DMS 273 treated with DMSO at 0.1 percent for 48 hours (cell line): ENCODE measurements around the gene VEZF1.

Experiments
- DNase-seq: peaks from one replicate; lab custom pipeline; 2025; lab: John Stamatoyannopoulos, UW

VEZF1 gene

DNA sequence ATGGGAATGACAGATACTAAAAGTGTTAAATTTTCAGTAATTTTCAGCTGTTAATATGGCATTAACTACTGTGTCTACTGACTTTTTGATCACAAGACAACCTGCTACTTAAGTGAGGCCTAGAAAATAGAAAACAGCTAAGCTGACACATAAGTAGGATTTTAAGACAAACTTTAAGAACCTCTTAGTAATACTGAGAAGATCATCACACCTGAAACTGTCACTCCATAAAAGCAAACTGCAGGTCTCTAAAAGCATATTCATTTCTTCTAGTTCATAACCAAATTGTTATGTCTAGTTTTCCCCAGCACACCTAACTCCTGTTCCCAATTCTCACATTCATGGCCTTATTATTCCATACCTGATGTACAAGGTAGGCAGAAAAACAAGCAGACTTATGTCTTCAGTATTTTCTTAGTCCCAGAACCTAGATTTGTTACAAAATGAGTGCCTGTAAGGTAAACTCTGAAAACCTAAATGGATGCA lies 11.0 kb upstream of the VEZF1 start:
- DNase-seq, result no peak

DNA sequence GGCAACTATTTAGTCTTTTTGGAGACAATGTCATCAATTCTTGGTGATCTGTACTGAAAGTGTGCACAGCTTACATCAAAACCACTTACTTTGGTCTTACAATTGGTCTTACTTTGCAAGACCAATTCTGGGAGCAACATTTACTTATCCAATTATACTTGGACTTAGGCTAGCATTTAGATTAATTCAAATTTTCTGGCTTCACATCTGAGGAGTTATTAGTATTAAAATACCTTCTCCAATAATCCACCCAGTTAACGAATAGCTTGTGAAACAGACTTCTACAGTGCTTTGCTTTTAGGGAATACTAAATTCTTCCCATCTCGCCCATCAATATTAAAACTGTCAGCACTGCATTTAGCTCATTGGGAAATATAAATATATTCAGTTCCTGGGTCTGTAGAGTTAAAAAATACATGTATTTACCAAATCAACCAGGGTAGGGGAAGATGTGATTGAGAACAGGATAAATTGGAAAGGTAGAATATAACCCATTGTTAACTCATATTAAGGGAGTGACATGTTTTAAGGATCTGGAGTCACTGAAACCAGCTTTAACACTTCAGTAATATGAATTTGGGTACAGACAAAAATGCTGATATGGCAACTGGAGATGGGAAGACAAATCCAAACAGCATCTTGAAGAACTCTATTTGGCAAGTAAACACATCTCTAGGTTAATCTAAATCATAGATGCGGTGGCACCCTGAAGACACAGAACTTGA lies 9.2 kb upstream of the VEZF1 start:
- DNase-seq, result no peak

DNA sequence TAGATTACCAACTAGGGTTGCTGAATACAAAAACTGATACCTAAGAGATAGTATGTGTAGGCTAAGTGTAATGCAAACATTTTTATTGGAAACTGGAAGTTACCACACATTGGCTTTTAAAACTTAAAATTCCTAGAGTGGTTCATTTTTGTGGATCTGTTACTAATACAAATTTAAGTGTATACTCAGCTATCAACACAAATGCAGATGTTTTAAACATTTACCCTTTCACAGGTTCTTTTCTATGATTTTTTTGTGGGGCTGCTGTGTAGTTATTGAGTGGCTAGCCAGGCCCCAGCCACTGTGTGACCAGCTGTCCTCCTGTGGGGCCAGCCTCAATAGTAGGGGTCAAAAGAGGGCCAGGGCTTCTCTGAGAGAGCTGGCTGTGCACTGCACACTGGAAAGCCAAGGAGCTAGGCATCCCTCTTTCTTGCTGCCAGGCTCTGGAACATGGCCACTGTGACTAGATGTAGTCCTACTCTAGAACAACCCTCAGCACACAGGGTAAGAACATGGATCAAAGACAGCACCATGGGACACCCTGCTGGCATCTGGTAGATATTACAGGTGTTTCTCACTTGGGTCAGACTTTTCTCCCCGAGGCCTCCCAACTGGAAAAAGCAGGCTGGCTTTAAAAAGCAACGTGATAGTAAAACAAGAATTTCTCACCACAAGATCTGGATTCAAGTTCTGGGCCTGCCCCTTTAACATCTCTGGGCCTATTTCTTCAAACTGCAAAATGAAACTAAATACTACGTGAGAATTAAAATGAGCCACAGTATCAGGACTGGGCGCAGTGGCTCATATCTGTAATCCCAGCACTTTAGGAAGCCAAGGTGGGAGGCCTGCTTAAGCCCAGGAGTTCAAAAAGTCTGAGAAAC lies 7.3 kb upstream of the VEZF1 start:
- DNase-seq, result peak; percentile 77

DNA sequence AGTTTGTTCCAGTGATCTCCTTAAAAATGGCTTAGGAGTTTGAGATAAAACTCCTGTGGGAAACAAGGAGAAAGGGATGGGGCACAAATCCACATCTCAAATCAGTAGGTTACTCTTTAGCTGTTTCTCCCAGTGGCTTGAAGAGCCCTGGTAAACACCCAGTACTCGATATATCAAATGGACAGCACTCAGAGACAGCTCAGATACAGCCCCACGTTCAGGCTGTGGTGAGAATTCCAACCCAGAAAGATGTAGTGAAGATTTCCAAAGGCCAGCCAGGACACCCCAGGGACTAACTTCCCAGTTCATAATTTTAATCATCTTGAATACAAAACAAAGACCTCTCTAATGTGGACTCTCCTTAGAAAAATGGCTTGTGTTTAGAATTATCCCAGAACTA lies 6.4 kb upstream of the VEZF1 start:
- DNase-seq, result peak; percentile 24

DNA sequence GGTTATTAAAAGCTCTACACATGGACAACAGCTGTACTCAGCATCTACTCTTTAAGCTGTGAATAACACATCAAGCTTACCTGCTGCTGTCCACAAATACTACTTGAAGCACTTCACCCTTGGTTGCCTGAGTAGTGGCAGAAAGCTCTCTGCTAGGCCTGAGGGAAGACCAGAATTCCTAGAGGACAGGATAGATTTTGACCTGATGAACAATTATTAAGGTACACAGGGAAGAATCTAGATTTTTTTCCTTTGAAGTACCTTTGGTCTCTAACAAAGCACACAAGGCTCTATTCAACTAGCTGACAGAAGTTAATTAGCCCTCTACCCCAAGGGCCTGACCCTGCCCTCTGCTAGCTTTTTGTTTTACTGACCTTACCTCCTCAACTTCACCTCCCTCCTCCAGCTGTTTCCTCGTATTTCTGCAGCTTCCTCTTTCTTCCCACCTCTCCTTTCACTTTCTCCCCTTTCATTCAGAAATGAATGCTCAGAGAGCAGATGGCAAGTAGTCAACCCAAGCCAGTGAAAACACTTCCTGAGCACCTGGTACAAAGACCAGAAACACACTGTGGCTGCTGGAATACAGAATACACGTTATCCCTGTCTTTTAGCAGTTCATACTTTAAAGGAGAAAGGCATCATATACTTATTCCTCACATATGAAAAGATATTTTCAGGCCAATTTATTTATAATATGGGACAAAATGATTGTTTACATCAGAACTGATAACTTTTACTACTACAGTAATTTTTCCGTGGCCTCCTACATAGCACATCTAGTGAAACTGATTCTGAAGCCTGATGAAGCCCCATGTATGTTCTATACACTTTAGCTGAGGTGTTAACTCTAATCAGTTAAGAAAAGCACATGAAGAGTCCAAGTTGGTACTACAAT lies 5.7 kb upstream of the VEZF1 start:
- DNase-seq, result peak; percentile 49

DNA sequence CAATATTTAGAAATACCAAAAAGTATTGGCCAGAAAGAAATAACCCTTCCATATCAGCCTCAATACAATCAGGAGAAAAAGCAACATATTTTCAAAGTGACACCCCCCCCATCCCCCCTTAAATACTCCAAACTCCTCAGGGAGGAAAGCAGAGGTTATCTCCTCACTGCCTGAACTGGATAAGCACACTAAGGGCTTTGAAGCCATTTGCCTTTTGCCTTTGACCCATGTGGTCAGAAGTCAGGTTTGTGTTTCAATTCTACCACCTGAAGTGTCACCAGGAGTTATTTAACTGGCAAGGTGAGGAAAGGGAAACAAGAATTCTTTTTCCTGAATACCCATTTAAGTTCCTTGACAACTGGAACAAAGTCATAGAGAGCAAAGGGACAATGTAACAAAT lies 3.5 kb upstream of the VEZF1 start:
- DNase-seq, result no peak

DNA sequence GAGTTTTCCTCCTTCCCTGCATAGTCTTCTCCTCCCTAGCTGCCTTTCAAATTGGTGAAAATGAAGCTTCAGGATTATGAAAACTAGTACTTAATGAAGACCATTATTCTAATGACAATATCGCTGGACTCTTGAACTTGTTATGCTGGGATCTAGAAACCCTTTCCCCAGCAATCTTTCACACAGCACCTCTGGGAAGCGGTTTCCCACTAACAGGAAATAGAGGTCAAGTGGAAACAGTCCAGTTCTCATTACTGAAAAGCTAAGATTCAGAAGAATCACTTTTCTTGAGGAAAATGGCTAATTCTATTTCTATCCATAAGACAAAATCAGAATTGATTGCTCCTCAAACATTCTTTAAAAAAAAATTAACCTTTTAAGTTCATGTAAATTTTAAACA lies 2.0 kb upstream of the VEZF1 start:
- no peak for DNase-seq

DNA sequence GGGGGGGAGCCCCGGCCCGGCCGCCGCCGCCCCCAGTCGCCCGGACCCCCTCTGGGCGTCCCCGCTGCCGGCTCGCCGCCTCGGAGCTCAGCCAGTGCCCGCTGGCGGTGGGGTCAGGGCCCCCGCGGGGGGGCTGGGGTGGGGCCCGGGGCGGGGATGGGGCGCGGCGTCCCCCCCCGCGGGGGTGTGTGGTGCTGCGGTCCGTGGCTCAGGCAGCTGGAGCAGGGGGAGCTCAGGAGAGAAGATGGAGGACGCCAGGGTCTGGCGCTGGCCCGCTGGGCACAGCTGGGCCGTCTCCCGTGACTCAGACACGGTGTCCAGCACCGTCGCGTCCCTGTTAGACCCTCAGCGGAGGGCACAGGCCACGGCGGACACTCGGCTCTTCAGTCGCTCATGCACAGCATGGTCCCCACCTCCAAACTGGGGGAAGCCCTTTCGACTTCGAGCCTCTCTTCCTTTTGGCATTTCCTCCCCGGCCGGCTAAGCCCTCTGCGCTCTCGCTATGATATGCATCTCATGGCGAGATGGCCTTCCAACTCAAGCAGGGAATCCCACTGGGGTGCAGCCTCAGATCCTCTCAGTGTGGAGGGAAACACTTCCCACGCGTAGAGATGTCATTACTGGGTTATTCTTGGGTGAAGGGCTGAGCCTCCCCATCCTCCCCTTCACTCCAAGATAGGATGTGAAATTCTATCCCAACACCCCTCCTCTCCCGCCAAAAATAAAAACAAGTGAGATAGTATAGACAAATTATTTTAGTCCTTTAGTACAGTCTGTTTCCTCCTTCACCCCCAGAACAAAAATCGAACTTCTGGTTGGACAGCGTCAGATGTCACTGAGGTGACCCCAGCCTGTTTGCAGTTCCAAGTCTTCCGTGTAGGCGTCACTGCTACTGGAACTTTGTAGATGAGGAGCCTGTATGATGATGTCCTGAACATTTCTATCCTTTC lies 522 bp upstream of the VEZF1 start:
- peak; percentile 42 for DNase-seq

DNA sequence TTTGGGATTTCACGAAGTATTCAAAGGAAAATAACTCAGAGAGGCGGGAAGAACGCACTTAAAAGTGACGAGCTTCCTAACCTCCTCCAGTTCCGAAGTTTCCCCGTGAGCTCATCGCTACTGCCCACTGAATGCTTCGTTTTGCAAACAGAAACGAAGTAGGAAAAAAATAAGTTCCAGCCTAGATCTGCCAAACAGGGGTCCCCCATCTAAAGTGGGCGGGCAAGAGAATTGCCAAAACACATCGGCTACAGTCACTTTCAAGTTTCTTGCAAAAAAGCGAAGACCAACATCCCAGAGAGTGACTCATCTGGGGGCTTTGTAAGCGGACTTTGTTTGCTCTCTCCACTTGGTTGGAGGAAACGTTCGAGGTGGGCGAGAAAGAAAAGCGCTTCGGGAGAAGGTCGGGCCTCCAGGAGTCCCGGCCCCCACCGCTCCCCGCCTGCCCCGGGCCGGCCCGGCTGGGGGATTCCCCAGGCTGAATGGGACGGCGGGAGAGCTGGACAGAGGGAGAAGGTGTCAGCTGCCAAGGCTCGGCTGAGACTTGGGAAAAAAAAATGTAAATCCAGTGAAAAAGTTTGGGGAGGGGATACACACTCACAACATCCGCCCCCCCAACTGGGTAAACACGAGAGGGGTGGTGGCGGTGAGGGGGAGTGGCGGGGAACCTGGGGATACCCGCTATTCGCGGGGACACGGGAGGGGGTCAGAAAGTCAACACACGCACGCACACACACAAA lies 1.0 kb downstream of the VEZF1 start:
- DNase-seq, result no peak

DNA sequence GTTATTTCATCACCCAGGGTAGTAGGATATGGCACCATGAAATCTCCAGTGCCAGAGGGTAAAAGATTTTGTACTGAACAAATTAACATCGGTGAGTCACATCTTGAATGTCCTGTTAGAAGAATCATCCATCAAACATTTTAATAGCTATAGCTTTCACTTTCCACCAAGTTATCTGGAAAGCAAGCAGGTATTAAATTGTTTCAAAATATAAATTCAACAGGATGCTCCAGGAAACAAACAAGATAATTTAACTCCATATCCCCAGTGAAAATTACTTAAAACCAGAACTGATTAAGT lies 2.4 kb downstream of the VEZF1 start:
- DNase-seq, result no peak

DNA sequence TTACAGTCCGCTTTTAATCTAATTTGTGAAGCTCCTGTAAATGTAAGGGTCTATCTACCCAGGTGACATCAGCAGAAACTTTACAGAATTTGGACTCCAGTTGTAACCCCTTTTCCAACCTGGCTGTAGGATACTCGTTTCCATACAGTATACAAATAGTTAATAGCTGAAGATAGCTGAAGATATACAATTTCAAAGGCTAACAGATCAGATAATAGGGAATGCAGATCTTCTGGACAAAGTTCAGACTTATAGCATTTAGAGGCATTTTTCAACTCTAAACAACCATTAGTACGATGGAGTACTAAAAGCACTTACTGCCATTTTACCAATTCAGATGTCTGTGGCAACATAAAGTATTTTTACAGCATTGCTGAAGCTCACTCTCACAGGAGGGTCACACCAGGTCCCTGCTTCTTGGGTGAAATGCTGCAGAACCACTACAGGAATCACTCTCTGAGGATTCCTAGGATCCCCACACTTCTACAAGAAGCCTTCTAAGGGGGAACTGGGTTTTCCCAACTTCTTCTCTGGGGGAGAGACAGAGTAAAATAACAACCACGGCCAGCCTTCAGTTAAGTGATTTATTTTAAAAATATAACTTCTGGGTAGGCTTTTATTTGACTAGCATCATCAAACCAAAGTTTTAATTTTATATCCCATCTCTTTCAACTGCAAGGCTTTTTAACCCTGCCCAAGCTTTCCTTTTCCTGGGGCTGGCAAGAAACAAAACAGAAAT lies 2.9 kb downstream of the VEZF1 start:
- no peak for DNase-seq

DNA sequence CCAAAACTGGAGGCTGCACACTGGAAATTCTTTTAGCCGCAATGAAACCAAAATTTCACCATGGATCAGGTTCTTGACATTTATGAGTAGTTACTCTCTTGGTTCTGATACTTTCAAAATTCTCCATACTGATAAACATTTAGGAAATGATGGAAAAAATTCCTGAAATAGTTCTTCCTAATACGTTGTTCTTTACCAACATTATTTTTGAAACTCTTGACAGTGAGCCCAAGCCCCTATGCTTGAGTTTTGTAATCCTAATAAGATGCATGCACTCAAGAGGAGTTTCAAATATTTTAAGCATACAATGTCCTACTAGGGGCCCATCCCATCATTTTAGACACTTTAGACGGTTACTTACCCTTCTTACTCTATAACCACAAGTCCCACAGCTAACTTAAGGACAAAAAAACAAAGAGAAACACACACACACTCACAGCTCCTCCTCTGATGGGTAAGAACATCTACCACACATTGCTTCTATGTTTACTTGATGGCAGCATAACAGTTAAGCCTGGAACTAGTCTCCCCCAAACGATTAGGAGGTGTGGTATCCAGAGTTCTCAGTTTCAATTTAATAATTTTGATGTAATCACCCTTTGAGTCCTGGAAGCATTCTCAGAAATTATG lies 3.7 kb downstream of the VEZF1 start:
- no peak for DNase-seq

DNA sequence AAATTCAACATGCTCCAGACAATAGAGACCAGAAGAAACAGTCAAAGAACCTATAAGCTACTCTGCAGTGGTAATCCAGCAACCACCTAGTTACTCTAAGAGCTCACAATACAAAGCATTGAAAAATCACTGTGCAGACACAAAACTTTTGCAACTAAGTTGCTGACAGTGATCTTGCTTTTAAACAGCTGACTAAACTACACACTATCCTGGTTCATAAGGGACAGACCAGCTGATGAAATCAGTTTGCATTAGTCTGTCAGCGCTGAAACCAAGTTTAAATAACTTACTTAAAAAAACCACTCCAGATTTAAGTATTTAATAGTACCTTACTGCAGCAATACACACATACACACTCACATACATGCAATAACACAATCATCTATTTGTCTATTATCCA lies 4.6 kb downstream of the VEZF1 start:
- no peak for DNase-seq

DNA sequence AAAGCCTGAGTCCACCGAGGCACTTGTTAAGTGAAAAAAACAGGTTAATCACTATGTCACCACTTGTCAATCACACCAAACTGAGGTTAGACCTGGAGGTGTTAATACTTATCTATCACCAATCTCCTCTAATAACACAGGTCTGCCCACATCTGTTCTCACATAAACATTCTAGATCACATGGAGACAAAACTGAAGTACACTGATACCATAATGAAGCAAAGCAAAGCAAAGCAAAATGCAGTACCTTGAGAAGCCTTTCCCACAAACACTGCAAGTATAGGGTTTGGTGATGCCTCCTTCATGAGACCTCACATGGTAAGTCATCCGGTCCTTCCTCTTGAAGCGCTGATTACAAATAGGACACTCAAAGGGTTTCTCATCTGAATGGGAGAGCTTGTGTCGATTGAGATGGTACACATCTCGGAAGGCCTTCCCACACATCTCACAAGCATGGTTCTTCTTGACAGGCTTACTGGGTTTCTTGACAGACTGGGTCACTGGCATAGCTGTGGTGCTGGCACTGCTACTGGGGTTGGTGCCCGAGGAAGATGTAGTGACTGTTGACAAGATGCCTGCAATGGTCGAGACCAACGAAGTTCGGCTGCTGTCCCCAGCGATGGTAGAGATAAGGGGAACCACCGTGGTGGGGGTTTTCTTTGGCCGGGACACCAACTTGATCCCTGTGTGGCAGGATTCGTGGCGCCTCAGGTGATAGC lies 5.4 kb downstream of the VEZF1 start:
- no peak for DNase-seq

DNA sequence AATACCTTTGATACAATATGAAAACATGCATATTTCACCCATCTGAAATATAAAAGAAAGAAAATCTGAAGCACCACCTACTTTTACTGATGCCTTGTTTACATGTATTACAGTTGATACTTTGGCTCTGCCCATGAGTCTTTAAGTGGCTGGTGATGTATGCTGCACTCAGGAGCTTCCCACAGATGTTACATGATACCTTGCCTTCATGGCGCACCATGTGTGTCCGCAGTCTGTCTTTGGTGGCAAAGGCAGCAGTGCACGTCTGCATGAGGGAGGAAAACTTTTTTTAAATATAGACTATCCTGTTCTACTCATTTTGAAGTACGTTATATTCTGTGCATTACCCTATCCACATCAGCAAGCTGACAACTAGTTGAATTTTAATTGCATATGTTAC lies 7.5 kb downstream of the VEZF1 start:
- no peak for DNase-seq

DNA sequence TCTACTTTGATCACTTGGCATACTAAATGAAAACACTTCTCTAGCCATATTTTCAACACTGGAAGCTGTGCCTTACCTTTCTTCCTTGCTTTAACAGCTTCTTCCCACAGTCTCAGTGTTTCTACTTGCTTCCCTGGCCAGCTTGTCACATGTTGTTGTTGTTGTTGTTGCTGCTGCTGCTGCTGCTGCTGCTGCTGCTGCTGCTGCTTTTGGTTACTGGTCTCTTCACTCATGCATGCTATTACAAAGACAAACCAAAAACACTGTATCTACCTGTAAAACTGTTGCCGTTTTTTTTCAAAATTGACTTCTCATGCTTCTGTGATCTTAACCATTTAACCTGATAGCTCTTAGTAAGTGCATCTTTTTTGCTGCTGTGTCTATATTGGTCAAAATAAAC lies 9.0 kb downstream of the VEZF1 start:
- DNase-seq, result no peak

DNA sequence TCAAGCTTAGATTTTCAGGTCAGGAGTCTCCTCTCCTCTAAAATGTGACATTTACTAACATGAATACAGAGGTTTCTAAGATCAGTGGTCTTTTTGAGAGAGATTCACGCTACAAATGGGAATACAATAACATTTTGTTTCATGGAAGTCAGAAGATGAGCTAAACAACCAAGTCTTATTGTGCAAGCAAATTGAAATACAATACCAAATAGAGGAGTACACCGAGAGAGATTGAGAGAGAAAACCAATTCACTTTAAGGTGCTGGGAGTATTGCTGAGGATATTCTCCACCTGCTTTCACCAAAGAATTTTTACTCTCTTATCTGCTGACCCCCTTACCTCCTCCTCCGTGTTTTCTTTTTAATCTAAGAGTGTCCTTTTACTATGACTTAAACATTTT lies 11.5 kb downstream of the VEZF1 start:
- no peak for DNase-seq

DNA sequence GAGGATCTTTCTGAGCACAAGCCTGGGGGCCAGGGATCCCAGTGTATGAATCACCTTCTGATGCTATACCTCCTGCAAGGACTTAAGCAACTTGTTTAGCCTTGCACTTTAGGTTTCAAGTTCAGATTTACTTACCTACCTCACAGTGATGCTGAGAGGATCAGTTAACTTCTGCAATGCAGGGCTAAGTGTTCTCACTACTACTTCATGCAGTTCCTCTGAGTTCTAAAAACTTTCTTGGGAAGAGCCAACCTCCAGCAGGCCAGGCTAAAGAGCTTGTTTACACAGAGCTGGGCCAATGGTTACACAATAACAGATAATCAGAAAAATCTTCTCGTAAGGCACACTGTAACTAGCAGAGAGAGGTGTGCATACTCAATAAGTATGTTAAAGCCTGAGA lies 13.0 kb downstream of the VEZF1 start:
- no peak for DNase-seq
